ENCODE data around the gene BCL2. TPM values are rescaled to one million over a fixed set of nuclear protein-coding genes. Genes with fewer than 3 reads are reported as not detected.
A peak's percentile ranks its signal among the peaks of the same experiment; 100 is the strongest.

The BCL2 gene
- total and polyA plus RNA-seq, 4 donors = 2.6 to 25.4 (median 14.0) TPM

GRCh38 chr18:63169853-63170252, 149.7 kb downstream of the BCL2 start:
- intact Hi-C loops (cut with DNase I) = loop anchor here in 1 of 2 donors (10.0 kb wide), 1 partner anchor 65 kb away; no protein-coding TSS in a partner anchor
- no peaks in the 10 kb centered on the region for H3K4me1 ChIP-seq (ENCODE audit: control insufficient read depth in 1 of 2, insufficient read depth in 2 of 2, low read length in 2 of 2)
- no peaks in the 10 kb centered on the region for H3K9me3 ChIP-seq (ENCODE audit: control insufficient read depth, low read length)
- no peak for ATAC-seq (ENCODE audit: low FRiP score)
- H3K27ac ChIP-seq (ENCODE audit: low read depth in 1 of 2, low read length in 2 of 2) = no peak overlapping the region
- H3K27me3 ChIP-seq (ENCODE audit: control insufficient read depth in 1 of 2, insufficient read depth in 2 of 2, low read length in 1 of 2) = no peaks in the 10 kb centered on the region
- no peaks in the 10 kb centered on the region for H3K36me3 ChIP-seq (ENCODE audit: control insufficient read depth in 1 of 2, insufficient read depth in 2 of 2, low read length in 1 of 2)
- no peak overlapping the region for H3K4me3 ChIP-seq (ENCODE audit: low read length in 2 of 2)
- DNase-seq = no peak
- 97 to 98% methylated on average over 5 of the region's 5 CpGs for WGBS, 2 donors

GRCh38 chr18:63168287-63168686, 151.3 kb downstream of the BCL2 start:
- Histone ChIP-seq H3K27me3 (ENCODE audit: control insufficient read depth in 1 of 2, insufficient read depth in 2 of 2, low read length in 1 of 2) (no peaks in the 10 kb centered on the region), H3K27ac (ENCODE audit: low read depth in 1 of 2, low read length in 2 of 2) (no peak overlapping the region), H3K4me1 (ENCODE audit: control insufficient read depth in 1 of 2, insufficient read depth in 2 of 2, low read length in 2 of 2) (no peaks in the 10 kb centered on the region), H3K4me3 (ENCODE audit: low read length in 2 of 2) (no peak overlapping the region), H3K36me3 (ENCODE audit: control insufficient read depth in 1 of 2, insufficient read depth in 2 of 2, low read length in 1 of 2) (no peaks in the 10 kb centered on the region), H3K9me3 (ENCODE audit: control insufficient read depth, low read length) (no peaks in the 10 kb centered on the region)
- WGBS, 2 donors = 89 to 91% methylated on average over 5 of the region's 5 CpGs
- no peak for DNase-seq
- ATAC-seq (ENCODE audit: low FRiP score) = no peak
- intact Hi-C loops (cut with DNase I) = no loop called here

- H3K36me3 ChIP-seq (ENCODE audit: control insufficient read depth in 1 of 2, insufficient read depth in 2 of 2, low read length in 1 of 2) = no peaks in the 10 kb centered on the region
- no peak overlapping the region for H3K4me3 ChIP-seq (ENCODE audit: low read length in 2 of 2)
- H3K9me3 ChIP-seq (ENCODE audit: control insufficient read depth, low read length) = no peaks in the 10 kb centered on the region
- no peak for ATAC-seq (ENCODE audit: low FRiP score)
- no peaks in the 10 kb centered on the region for H3K4me1 ChIP-seq (ENCODE audit: control insufficient read depth in 1 of 2, insufficient read depth in 2 of 2, low read length in 2 of 2)
- no peak for DNase-seq
- WGBS, 2 donors = 95 to 96% methylated on average over 12 of the region's 12 CpGs
- H3K27ac ChIP-seq (ENCODE audit: low read depth in 1 of 2, low read length in 2 of 2) = no peak overlapping the region
- intact Hi-C loops (cut with DNase I) = no loop called here
- no peaks in the 10 kb centered on the region for H3K27me3 ChIP-seq (ENCODE audit: control insufficient read depth in 1 of 2, insufficient read depth in 2 of 2, low read length in 1 of 2)
These were observed 153.4 kb downstream of the BCL2 start for GRCh38 chr18:63166142-63166541.

- Histone ChIP-seq H3K4me3 (ENCODE audit: low read length in 2 of 2) (no peak overlapping the region), H3K4me1 (ENCODE audit: control insufficient read depth in 1 of 2, insufficient read depth in 2 of 2, low read length in 2 of 2) (peaks cover 0 to 6% of the 10 kb centered on the region in 2 donors), H3K27ac (ENCODE audit: low read depth in 1 of 2, low read length in 2 of 2) (no peak overlapping the region), H3K27me3 (ENCODE audit: control insufficient read depth in 1 of 2, insufficient read depth in 2 of 2, low read length in 1 of 2) (no peaks in the 10 kb centered on the region), H3K36me3 (ENCODE audit: control insufficient read depth in 1 of 2, insufficient read depth in 2 of 2, low read length in 1 of 2) (no peaks in the 10 kb centered on the region), H3K9me3 (ENCODE audit: control insufficient read depth, low read length) (no peaks in the 10 kb centered on the region)
- intact Hi-C loops (cut with DNase I) = no loop called here
- DNase-seq (no peak), ATAC-seq (ENCODE audit: low FRiP score) (no peak)
- WGBS, 2 donors = 96 to 97% methylated on average over 1 of the region's 1 CpG
These were observed 155.2 kb downstream of the BCL2 start for GRCh38 chr18:63164396-63164795.

- ATAC-seq (ENCODE audit: low FRiP score) (no peak), DNase-seq (no peak)
- no peaks in the 10 kb centered on the region for H3K9me3 ChIP-seq (ENCODE audit: control insufficient read depth, low read length)
- H3K27ac ChIP-seq (ENCODE audit: low read depth in 1 of 2, low read length in 2 of 2) = peak overlapping the region in 1 of 2 donors; percentile 66
- no peaks in the 10 kb centered on the region for H3K36me3 ChIP-seq (ENCODE audit: control insufficient read depth in 1 of 2, insufficient read depth in 2 of 2, low read length in 1 of 2)
- WGBS, 2 donors = 79 to 84% methylated on average over 7 of the region's 7 CpGs
- no peak overlapping the region for H3K4me3 ChIP-seq (ENCODE audit: low read length in 2 of 2)
- peaks cover under 1 to 8% of the 10 kb centered on the region in 2 donors for H3K4me1 ChIP-seq (ENCODE audit: control insufficient read depth in 1 of 2, insufficient read depth in 2 of 2, low read length in 2 of 2)
- no peaks in the 10 kb centered on the region for H3K27me3 ChIP-seq (ENCODE audit: control insufficient read depth in 1 of 2, insufficient read depth in 2 of 2, low read length in 1 of 2)
- intact Hi-C loops (cut with DNase I) = no loop called here
These were observed 157.1 kb downstream of the BCL2 start for GRCh38 chr18:63162271-63163014.

- DNase-seq (peak; percentile 83 to 88), ATAC-seq (ENCODE audit: low FRiP score) (peak; percentile 63)
- Histone ChIP-seq H3K27me3 (ENCODE audit: control insufficient read depth in 1 of 2, insufficient read depth in 2 of 2, low read length in 1 of 2) (no peaks in the 10 kb centered on the region), H3K9me3 (ENCODE audit: control insufficient read depth, low read length) (no peaks in the 10 kb centered on the region), H3K4me1 (ENCODE audit: control insufficient read depth in 1 of 2, insufficient read depth in 2 of 2, low read length in 2 of 2) (peaks cover 3 to 11% of the 10 kb centered on the region in 2 donors), H3K4me3 (ENCODE audit: low read length in 2 of 2) (no peak overlapping the region), H3K36me3 (ENCODE audit: control insufficient read depth in 1 of 2, insufficient read depth in 2 of 2, low read length in 1 of 2) (no peaks in the 10 kb centered on the region), H3K27ac (ENCODE audit: low read depth in 1 of 2, low read length in 2 of 2) (peak overlapping the region in 1 of 2 donors; percentile 88)
- intact Hi-C loops (cut with DNase I) = no loop called here
- 12 to 15% methylated on average over 7 of the region's 7 CpGs for WGBS, 2 donors
These were observed 157.8 kb downstream of the BCL2 start for GRCh38 chr18:63161761-63162195.

- ATAC-seq (ENCODE audit: low FRiP score) (peak; percentile 8), DNase-seq (no peak)
- Histone ChIP-seq H3K27ac (ENCODE audit: low read depth in 1 of 2, low read length in 2 of 2) (peak overlapping the region; percentile 74 to 88), H3K9me3 (ENCODE audit: control insufficient read depth, low read length) (no peaks in the 10 kb centered on the region), H3K4me3 (ENCODE audit: low read length in 2 of 2) (no peak overlapping the region), H3K27me3 (ENCODE audit: control insufficient read depth in 1 of 2, insufficient read depth in 2 of 2, low read length in 1 of 2) (no peaks in the 10 kb centered on the region), H3K36me3 (ENCODE audit: control insufficient read depth in 1 of 2, insufficient read depth in 2 of 2, low read length in 1 of 2) (no peaks in the 10 kb centered on the region), H3K4me1 (ENCODE audit: control insufficient read depth in 1 of 2, insufficient read depth in 2 of 2, low read length in 2 of 2) (peaks cover 3 to 11% of the 10 kb centered on the region in 2 donors)
- intact Hi-C loops (cut with DNase I) = no loop called here
- WGBS, 2 donors = 83 to 84% methylated on average over 7 of the region's 7 CpGs
These were observed 158.4 kb downstream of the BCL2 start for GRCh38 chr18:63161032-63161760.

GRCh38 chr18:63160172-63160995, 159.2 kb downstream of the BCL2 start:
- Histone ChIP-seq H3K4me1 (ENCODE audit: control insufficient read depth in 1 of 2, insufficient read depth in 2 of 2, low read length in 2 of 2) (peaks cover 9 to 11% of the 10 kb centered on the region in 2 donors), H3K27ac (ENCODE audit: low read depth in 1 of 2, low read length in 2 of 2) (peak overlapping the region in 1 of 2 donors; percentile 39)
- intact Hi-C loops (cut with DNase I) = no loop called here

More at GRCh38 chr18:63160172-63160995, 159.2 kb downstream of the BCL2 start:
- no peak for ATAC-seq (ENCODE audit: low FRiP score)
- H3K4me3 ChIP-seq (ENCODE audit: low read length in 2 of 2) = no peak overlapping the region
- 67 to 74% methylated on average over 13 of the region's 13 CpGs for WGBS, 2 donors
- no peaks in the 10 kb centered on the region for H3K36me3 ChIP-seq (ENCODE audit: control insufficient read depth in 1 of 2, insufficient read depth in 2 of 2, low read length in 1 of 2)
- DNase-seq = no peak
- no peaks in the 10 kb centered on the region for H3K27me3 ChIP-seq (ENCODE audit: control insufficient read depth in 1 of 2, insufficient read depth in 2 of 2, low read length in 1 of 2)
- H3K9me3 ChIP-seq (ENCODE audit: control insufficient read depth, low read length) = no peaks in the 10 kb centered on the region

Measured in aorta (tissue), 5 donors.